T follicular helper cell (primary cell): ENCODE measurements around the gene ZNRD2.

Source experiments
- DNase-seq: peaks from one replicate; pipeline ENCODE4 v3.0.0-alpha.2; 2020; ENCODE audit warnings: low read depth

ZNRD2 gene

GRCh38 chr11:65538232-65538914 lies 31.9 kb upstream of the ZNRD2 start:
- DNase-seq = no peak

- no peak for DNase-seq
Measured at GRCh38 chr11:65538915-65539743, 31.1 kb upstream of the ZNRD2 start.

- DNase-seq = peak; percentile 79
Measured at GRCh38 chr11:65539744-65540289, 30.5 kb upstream of the ZNRD2 start.

- DNase-seq = peak; percentile 78
Measured at GRCh38 chr11:65540290-65541092, 29.8 kb upstream of the ZNRD2 start.

GRCh38 chr11:65541093-65541982 lies 28.9 kb upstream of the ZNRD2 start:
- no peak for DNase-seq

GRCh38 chr11:65542738-65543390 lies 27.4 kb upstream of the ZNRD2 start:
- no peak for DNase-seq

- no peak for DNase-seq
Measured at GRCh38 chr11:65545853-65546216, 24.4 kb upstream of the ZNRD2 start.

- DNase-seq = peak; percentile 99
Measured at GRCh38 chr11:65546217-65546958, 23.9 kb upstream of the ZNRD2 start.

GRCh38 chr11:65547446-65548125 lies 22.7 kb upstream of the ZNRD2 start:
- DNase-seq = no peak

- DNase-seq = no peak
Measured at GRCh38 chr11:65548395-65548794, 21.9 kb upstream of the ZNRD2 start.

GRCh38 chr11:65549096-65549495 lies 21.2 kb upstream of the ZNRD2 start:
- DNase-seq = no peak

- no peak for DNase-seq
Measured at GRCh38 chr11:65551572-65552387, 18.5 kb upstream of the ZNRD2 start.

- no peak for DNase-seq
Measured at GRCh38 chr11:65552388-65552951, 17.8 kb upstream of the ZNRD2 start.

- DNase-seq = peak; percentile 69
Measured at GRCh38 chr11:65553301-65554001, 16.8 kb upstream of the ZNRD2 start.

GRCh38 chr11:65554057-65554818 lies 16.0 kb upstream of the ZNRD2 start:
- no peak for DNase-seq

GRCh38 chr11:65554842-65555430 lies 15.3 kb upstream of the ZNRD2 start:
- DNase-seq = no peak
